Measurements from ENCODE around the gene CCR6. TPM values are rescaled to one million over a fixed set of nuclear protein-coding genes. Genes with fewer than 3 reads are reported as not detected.

Gene CCR6
- total and polyA plus RNA-seq, 2 of the 13 experiments (the other 11 are each of a cell fraction or from before 2014, with no cell fraction given), result 4.5 to 8.7 TPM

DNA sequence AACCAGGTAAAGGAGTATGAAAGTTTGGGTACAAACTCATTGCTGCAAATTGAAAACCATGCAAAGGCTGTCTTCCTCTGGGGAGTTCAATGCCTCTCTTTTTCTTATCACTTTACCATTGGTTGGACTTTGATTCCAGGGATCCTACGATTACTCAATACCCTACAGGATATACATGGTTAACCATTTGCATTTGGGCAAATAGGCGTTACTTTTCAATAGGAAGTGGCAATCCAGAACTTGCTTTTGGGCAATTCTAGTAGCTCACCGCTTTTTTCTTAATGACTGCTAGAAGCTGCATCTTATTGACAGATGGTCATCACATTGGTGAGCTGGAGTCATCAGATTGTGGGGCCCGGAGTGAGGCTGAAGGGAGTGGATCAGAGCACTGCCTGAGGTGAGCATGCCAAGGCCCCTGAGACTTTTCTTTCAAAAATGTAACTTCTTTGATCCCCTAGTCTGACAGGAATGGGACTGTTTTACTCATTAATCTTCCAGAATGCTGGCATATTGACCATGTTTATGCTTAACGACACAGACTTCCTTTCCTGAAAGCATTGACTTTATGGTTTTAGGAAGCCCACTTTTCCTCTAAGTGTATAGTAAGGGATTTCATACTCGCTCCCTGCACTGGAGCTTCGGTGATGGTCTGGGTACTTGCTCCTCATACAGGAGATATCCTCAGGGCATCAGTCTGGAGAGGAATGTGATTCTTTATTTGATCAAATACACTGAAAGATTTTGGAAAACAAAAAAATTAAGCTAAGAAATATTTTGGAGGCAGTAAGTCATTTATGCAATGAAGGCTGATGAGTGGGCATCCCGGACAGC, at the start of gene CCR6 (continued):
- TF ChIP-seq, protein P1, sequence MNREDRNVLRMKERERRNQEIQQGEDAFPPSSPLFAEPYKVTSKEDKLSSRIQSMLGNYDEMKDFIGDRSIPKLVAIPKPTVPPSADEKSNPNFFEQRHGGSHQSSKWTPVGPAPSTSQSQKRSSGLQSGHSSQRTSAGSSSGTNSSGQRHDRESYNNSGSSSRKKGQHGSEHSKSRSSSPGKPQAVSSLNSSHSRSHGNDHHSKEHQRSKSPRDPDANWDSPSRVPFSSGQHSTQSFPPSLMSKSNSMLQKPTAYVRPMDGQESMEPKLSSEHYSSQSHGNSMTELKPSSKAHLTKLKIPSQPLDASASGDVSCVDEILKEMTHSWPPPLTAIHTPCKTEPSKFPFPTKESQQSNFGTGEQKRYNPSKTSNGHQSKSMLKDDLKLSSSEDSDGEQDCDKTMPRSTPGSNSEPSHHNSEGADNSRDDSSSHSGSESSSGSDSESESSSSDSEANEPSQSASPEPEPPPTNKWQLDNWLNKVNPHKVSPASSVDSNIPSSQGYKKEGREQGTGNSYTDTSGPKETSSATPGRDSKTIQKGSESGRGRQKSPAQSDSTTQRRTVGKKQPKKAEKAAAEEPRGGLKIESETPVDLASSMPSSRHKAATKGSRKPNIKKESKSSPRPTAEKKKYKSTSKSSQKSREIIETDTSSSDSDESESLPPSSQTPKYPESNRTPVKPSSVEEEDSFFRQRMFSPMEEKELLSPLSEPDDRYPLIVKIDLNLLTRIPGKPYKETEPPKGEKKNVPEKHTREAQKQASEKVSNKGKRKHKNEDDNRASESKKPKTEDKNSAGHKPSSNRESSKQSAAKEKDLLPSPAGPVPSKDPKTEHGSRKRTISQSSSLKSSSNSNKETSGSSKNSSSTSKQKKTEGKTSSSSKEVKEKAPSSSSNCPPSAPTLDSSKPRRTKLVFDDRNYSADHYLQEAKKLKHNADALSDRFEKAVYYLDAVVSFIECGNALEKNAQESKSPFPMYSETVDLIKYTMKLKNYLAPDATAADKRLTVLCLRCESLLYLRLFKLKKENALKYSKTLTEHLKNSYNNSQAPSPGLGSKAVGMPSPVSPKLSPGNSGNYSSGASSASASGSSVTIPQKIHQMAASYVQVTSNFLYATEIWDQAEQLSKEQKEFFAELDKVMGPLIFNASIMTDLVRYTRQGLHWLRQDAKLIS (CRISPR knock-in tag; IDR thresholded peaks at IDR 0.05), result no peak
- no peak; the same call in 1 of the 2 replicates for TF ChIP-seq ZFX (CRISPR knock-in tag; IDR thresholded peaks at IDR 0.05; ENCODE audit: low read depth)
- no peak; the same call in 1 of the 2 replicates for TF ChIP-seq ZNF557 (CRISPR knock-in tag; IDR thresholded peaks at IDR 0.05)
- TF ChIP-seq KLF11 (CRISPR knock-in tag; IDR thresholded peaks at IDR 0.05), result no peak
- TF ChIP-seq IRF2 (CRISPR knock-in tag; IDR thresholded peaks at IDR 0.05), result peak; percentile 82; the same call in 1 of the 2 replicates
- no peak for TF ChIP-seq ZKSCAN5 (CRISPR knock-in tag; IDR thresholded peaks at IDR 0.05)
- TF ChIP-seq PCBP1 (IDR thresholded peaks at IDR 0.05; ENCODE audit: borderline replicate concordance, low read depth, low read length), result no peak
- TF ChIP-seq LBX2 (CRISPR knock-in tag; IDR thresholded peaks at IDR 0.05; ENCODE audit: borderline replicate concordance), result no peak
- TF ChIP-seq RBM22 (optimal IDR thresholded peaks at IDR 0.05; ENCODE audit: low read length), result no peak
- no peak for TF ChIP-seq ATM (IDR thresholded peaks at IDR 0.05; ENCODE audit: borderline replicate concordance)
- TF ChIP-seq, protein P2, sequence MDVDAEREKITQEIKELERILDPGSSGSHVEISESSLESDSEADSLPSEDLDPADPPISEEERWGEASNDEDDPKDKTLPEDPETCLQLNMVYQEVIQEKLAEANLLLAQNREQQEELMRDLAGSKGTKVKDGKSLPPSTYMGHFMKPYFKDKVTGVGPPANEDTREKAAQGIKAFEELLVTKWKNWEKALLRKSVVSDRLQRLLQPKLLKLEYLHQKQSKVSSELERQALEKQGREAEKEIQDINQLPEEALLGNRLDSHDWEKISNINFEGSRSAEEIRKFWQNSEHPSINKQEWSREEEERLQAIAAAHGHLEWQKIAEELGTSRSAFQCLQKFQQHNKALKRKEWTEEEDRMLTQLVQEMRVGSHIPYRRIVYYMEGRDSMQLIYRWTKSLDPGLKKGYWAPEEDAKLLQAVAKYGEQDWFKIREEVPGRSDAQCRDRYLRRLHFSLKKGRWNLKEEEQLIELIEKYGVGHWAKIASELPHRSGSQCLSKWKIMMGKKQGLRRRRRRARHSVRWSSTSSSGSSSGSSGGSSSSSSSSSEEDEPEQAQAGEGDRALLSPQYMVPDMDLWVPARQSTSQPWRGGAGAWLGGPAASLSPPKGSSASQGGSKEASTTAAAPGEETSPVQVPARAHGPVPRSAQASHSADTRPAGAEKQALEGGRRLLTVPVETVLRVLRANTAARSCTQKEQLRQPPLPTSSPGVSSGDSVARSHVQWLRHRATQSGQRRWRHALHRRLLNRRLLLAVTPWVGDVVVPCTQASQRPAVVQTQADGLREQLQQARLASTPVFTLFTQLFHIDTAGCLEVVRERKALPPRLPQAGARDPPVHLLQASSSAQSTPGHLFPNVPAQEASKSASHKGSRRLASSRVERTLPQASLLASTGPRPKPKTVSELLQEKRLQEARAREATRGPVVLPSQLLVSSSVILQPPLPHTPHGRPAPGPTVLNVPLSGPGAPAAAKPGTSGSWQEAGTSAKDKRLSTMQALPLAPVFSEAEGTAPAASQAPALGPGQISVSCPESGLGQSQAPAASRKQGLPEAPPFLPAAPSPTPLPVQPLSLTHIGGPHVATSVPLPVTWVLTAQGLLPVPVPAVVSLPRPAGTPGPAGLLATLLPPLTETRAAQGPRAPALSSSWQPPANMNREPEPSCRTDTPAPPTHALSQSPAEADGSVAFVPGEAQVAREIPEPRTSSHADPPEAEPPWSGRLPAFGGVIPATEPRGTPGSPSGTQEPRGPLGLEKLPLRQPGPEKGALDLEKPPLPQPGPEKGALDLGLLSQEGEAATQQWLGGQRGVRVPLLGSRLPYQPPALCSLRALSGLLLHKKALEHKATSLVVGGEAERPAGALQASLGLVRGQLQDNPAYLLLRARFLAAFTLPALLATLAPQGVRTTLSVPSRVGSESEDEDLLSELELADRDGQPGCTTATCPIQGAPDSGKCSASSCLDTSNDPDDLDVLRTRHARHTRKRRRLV (CRISPR knock-in tag; IDR thresholded peaks at IDR 0.05), result 0 out of 2 replicates have a peak, but pooled peaks have one; percentile 67
- peak; percentile 42; the same call in 1 of the 2 replicates for TF ChIP-seq ZNF263 (CRISPR knock-in tag; IDR thresholded peaks at IDR 0.05)
- no peak for TF ChIP-seq RBAK (CRISPR knock-in tag; IDR thresholded peaks at IDR 0.05)
- TF ChIP-seq ZNF577 (CRISPR knock-in tag; IDR thresholded peaks at IDR 0.05; ENCODE audit: borderline replicate concordance, low read depth), result no peak
- TF ChIP-seq ZFP37 (CRISPR knock-in tag; IDR thresholded peaks at IDR 0.05; ENCODE audit: borderline replicate concordance), result no peak
- TF ChIP-seq PRDM15 (CRISPR knock-in tag; IDR thresholded peaks at IDR 0.05), result peak; percentile 27; the same call in 1 of the 2 replicates

Data from HepG2 (cell line).